GM19395 (cell line): ENCODE results near the gene FAM236D.
"Not testable (repeated sequence)": the region's sequence is repeated elsewhere in the genome, so short reads cannot be mapped to it uniquely, and the experiment has no call there.

ENCODE experiments used
- ATAC-seq: cut with Tn5 transposase; IDR thresholded peaks from one replicate; pipeline ENCODE4 v1.9.1; 2021; ENCODE audit warnings: mild to moderate bottlenecking, moderate library complexity; ENCODE audit not compliant: unreplicated experiment

The FAM236D gene

GRCh38 chrX:72808110-72808509, at the start of gene FAM236D:
Gene FAM236D (minus strand): TSS chrX:72808210. CDS start chrX:72808110, 100 bp downstream.
- ATAC-seq = not testable (repeated sequence)

- not testable (repeated sequence) for ATAC-seq
These were observed 29.5 kb upstream of the FAM236D start for GRCh38 chrX:72837532-72837931.

DNA sequence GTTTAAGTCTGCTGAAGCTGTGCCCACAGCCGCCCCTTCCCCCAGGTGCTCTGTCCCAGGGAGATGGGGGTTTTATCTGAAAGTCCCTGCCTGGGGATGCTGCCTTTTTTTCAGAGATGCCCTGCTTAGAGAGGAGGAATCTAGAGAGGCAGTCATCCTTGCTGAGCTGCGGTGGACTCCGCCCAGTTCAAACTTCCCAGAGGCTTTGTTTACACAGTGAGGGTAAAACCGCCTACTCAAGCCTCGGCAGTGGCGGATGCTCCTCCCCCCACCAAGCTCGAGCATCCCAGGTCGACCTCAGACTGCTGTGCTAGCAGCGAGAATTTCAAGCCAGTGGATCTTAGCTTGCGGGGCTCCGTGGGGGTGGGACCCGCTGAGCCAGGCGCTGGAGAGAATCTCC, 22.7 kb upstream of the FAM236D start:
- not testable (repeated sequence) for ATAC-seq

DNA sequence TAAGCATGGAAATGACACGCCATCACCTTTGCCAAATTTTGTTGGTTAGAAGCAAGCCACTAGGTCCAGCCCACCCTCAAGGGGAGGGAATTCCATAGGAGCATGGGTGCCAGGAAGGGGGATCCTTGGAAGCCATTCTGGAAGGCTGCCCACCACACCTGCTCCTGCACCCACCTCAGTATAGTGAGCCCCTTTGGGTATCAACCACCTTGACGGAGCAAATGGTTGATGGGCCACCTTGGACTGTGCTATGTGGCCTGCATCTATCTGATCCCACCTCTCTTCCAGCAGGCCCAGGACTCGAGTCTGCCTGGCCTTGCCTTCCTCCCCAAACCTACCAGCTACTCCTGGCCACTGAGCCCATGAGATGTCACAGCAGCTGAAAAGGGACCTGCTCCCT, 17.6 kb downstream of the FAM236D start:
- ATAC-seq = not testable (repeated sequence)

DNA sequence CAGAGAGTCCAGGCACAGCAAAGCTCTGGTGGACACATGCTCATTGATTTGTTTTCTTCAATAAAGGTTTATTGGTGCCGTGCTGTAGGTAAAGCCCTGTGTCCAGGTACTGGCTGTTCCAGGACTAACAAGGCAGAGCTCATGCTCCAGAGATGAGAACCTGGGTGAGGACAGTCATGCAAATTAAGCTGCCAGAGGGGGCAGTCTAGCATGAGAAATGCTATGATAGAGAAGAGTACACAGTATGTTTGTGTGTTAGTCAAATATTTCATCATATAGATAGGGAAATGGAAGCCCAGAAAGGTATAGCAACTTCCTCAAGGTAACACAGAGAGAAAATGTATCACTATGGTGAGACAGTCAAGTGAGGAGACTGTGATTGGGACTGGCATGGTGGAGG, 19.9 kb downstream of the FAM236D start:
- not testable (repeated sequence) for ATAC-seq

DNA sequence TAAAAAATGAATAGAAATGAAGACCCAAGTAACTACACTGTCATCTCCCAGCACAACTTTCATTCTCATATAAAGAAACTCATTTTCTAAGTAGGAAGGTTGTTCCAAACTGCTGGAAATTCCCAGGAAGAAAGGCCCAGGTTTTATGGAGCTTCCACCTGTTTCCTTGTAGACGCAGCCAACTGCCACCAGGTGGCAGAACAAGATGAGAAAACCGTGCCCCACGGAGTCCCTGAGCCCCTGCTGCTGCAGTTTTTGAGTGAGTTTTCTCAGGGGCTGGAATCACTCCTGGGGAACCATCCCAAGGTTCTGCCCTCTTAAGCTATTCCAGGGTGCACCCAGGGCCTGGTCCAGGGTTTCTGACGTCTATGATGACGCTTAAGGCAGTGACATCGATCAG, 24.0 kb downstream of the FAM236D start:
- ATAC-seq = not testable (repeated sequence)

DNA sequence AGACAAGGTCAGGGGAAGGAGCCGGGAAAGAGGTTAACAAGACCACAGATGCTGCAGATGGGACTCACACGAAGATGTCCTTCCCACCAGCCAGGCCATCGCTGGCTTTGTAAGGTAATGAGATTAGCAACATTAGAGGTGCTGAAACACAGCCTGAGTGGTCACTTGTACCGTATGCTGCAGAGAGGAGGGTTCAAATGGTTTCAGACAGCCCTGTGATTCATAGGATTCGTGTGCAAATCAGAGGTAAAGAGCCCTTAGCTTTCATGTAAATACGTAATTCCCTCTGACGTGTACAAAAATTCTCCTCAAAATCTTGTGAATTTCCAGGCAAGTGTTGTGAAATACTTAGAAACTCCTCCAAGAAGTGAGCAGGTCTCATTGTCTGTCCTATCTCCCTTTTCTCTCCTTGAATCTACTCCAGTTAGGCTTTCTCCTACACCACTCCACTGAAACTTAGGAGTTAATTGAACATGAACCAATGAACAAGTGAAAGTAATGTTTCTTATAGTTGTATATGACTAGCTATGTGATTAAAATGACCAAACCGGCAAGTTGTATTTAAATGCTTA, 24.6 kb downstream of the FAM236D start:
- not testable (repeated sequence) for ATAC-seq

- not testable (repeated sequence) for ATAC-seq
These were observed 25.4 kb downstream of the FAM236D start, which contains the start of gene FAM236B for GRCh38 chrX:72782560-72782959. Gene FAM236B (minus strand): TSS chrX:72782660. CDS start chrX:72782560, 100 bp downstream.

DNA sequence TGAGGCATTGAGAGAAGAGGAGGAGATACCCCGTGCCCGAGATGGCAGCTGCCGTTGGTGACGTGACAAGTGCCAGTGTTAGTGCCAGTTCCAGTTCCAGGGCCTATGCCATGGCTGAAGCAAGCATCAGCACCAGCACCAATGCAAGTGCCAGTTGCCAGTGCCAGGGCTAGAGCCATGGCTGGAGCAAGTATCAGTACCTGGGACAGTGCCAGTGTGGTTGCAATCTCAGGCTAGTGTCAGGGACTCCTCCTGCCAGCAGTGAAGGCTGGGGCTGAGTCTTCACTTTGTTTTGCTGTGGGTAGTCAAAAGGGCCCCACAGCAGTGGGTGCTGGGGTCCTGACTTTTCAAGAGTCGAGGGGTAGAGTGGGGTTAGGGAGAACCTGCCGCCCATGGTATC, 29.9 kb downstream of the FAM236D start:
- ATAC-seq = not testable (repeated sequence)

- ATAC-seq = peak; percentile 76
These were observed 30.6 kb downstream of the FAM236D start for GRCh38 chrX:72777467-72777790.

DNA sequence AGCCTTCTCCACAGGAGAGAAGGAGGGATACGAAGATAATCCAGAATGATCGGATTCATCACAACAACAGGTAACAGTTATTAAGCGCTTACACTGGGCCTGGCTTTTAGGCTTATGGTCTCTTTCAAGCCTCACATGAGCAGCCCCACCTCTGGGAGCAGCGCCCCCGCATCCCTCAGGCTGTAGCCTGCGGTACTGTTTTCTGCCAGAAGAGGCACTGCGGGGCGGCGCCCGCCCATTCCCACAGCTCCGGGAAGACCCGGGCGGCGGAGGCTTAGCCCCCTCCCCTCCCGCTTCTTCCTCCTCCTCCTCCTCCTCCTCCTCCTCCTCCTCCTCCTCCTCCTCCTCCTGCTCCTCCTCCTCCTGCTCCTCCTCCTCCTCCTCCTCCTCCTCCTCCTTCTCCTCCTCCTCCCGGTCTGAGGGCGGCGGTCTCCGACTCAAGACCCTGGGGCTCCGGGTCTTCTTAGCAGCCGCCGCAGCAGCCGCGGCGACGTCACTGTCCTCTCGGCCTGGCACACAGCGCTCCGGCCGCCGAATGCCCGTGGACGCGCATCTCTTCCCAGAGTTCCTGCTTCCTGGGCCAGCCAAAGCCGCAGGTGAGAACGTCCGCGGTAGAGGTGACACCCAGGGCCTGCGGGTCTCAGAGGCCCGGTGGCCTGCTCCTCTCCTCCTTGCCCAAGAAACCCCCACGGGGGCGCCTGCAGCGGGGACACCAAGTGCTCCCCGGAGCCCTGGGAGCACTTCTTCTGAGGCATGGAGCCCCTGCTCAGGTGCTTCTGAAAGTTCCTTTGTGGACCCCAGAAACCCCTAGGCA, 31.1 kb downstream of the FAM236D start, which contains the start of gene DMRTC1B:
DMRTC1B (plus strand) TSS at position 238 of the 814 bp plus-strand sequence. CDS start 68,246 bp downstream, outside the sequence.
- peak; percentile 85 for ATAC-seq

DNA sequence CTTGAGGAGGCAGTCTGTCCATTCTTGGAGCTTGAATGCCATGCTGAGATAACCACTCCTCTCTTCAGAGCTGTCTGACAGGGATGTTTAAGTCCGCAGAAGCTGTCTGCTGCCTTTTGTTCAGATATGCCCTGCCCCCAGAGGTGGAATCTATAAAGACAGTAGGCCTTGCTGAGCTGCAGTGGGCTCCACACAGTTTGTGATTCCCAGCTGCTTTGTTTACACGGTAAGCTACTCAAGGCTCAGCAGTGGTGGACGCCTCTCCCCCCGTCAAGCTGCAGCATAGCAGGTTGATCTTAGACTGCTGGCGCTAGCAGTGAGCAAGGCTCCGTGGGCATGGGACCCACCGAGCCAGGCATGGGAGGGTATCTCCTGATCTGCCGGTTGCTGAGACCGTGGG, 47.6 kb downstream of the FAM236D start:
- not testable (repeated sequence) for ATAC-seq
